Activated effector memory CD4-positive, alpha-beta T cell treated with Interleukin-2 at 50 U/mL for 16 hours (primary cell): ENCODE results near the gene CTXND1.
A peak's percentile ranks its signal among the peaks of the same experiment; 100 is the strongest.

Experiments
- DNase-seq: peaks from one replicate; pipeline ENCODE4 v3.0.0-alpha.2; 2020

CTXND1 gene

DNA sequence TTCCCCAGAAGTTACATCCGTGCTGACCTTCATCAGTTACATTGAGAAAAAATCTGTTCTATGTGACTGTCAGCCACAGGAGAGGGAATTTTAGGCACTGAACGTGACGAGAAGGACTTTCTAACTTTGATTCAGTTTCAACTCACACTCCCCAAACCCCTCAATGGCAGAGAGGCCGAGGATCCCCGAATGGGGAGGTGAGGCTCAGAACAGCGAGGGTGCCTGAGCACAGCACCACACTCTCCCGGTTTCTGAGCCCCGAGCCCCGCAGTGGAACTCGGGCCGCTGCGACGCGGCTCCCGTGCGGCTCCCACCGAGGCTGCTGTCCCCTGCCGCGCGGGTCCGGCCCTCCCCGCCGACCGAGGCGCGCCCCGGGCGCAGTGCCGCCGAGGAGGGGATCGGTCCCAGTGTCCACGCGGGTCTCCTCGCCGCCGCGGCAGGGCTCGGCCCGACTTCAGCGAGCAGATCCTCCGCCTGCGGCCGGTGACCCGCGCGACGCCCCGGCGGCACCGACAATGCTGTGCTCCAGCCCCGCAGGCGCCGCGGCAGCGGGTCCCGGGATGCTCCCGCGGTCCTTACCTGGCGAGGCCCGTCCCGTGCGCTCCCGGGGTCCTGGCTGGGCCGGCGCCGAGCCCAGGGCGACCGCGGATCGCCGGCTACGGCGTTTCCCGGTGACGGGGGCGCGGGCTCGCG lies 439 bp downstream of the CTXND1 start:
- DNase-seq, result no peak

- DNase-seq, result no peak
Observed at GRCh38 chr15:80250614-80251427, 1.2 kb downstream of the CTXND1 start.

DNA sequence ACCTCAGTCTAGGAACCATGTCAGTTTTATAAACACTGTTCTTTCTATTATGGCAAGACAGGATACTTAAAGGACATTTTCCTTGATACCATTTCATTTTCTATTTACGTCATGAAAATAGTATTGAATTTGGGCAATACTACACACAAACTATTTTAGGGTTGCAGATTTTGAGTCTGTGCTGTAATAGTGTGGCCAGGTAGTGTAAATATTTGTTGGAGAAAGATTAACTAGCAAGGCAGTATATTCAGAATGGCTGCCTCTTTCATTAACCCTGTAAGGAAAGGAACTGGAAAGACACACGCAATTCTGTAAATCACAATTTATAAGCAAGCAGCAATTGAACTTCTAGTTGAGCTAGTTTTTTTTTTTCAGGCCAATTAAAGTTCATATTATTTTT lies 2.0 kb downstream of the CTXND1 start:
- no peak for DNase-seq

- DNase-seq, result no peak
Observed at GRCh38 chr15:80247320-80247719, 4.7 kb downstream of the CTXND1 start.

DNA sequence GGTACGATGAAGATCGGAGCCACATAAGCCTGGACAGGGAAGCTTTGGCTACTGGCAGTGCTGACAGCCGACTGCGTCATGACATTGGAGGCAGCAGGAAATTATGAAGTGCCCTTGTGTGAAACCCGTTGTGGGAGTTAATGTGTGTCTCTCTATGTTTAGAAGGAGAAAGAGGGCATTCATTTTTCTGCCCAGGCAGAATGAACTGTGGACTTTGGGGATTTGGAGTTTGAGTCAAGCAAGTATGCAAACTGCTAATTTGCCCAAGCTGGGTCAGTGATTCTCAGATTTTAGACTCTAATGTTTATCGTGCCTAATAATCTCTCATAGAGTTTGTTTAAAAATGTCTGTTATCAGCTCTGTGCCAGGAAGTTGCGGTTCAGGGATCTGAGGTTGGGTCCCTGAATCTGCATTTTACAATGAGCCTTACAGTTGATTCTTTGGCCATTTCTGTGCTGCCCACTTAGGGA lies 5.6 kb downstream of the CTXND1 start:
- no peak for DNase-seq

DNA sequence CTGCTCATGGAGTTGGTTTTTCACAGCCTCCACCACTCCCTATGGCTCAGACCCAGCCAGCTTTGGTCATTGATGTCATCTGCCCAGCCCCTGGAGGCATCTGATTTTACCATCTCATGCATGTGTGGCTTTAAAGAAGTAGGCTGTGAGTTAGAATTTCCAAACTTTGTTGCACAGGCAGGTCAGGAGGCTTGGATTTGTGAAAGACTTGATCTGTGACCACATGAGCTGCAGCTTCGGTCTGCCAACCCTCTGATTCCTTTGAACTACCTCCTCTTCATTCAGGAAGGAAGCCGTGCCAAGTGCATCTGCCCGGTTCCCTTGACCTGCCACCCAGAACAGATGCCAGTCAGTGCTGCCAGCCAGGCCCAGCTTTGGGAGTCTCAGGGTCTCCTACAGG lies 9.2 kb downstream of the CTXND1 start:
- no peak for DNase-seq

GRCh38 chr15:80242132-80242769 lies 9.8 kb downstream of the CTXND1 start:
- no peak for DNase-seq

- no peak for DNase-seq
Observed at GRCh38 chr15:80241508-80241907, 10.5 kb downstream of the CTXND1 start.

- DNase-seq, result no peak
Observed at GRCh38 chr15:80240276-80240675, 11.7 kb downstream of the CTXND1 start.

DNA sequence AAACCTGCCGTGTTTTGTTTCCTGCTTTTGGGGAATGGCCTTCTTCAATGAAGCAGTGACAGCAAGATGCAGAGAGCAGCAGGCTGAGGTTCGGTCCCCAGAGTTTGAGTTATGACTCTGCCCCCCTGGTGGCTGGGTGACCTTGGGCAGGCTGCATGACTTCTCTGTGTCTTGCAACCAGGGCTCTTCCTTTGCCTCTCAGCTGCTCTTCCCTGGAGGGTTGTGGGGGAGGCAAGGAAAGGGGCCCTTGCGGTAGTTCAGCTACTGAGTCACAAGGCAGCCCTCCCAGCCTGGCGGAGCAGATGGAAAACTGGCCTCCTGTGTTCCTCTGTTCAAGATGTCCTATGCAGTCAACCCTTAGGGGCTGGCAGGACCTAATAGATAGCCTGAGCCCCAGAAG lies 17.1 kb downstream of the CTXND1 start:
- DNase-seq, result peak; percentile 7

GRCh38 chr15:80233581-80233980 lies 18.4 kb downstream of the CTXND1 start:
- no peak for DNase-seq

GRCh38 chr15:80231371-80231770 lies 20.6 kb downstream of the CTXND1 start:
- no peak for DNase-seq

DNA sequence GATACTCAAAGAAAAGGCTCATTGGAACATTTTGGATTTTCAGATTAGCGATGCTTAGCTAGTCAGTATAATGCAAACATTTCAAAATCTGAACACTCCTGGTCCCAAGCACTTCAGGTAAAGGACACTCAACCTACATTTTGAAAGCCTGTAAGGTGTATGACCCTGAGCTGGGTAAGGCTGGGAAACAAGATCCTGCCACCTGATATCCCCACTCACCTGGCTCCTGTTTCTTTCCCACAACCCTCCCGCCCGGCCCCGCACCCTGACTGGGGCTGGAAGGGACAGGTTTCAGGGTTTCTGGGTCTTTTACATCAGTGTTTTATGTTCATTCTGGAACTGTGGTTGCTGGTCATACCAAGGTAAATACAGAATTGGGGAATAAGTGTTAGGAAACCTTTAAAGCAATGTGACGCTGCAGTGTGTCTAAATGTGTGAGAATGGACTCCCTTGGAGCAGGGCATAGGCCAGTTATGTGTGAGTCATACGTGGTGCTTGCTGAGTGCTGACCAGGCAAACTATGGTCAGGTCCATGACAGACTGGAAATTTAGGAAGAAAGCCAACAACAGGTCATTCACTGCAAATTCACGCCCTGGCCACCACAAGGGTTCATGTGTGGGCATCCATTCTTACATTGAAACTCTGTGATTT lies 22.9 kb downstream of the CTXND1 start:
- no peak for DNase-seq

- DNase-seq, result no peak
Observed at GRCh38 chr15:80219955-80220354, 32.1 kb downstream of the CTXND1 start.

DNA sequence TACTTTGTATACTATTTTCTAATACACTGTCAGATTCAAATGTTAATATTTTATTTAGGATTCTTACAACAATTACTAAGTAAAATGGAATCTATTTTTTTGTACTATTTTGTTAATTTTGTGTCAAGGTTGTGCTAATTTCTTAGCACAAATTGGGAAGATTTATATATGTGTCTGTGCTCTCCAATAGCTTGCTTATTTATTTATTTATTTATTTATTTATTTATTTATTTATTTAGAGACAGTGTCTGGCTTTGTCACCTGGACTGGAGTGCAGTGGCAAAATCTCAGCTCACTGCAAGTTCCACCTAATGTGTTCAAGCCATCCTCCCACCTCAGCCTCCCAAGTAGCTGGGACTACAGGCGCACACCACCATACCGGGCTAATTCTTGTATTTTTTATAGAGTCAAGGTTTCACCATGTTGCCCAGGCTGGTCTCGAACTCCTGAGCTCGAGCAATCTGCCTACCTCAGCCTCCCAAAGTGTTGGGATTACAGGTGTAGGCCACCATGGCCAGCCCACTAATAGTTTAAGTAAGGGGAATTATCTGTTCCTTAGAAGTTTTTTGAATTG lies 34.6 kb downstream of the CTXND1 start:
- DNase-seq, result no peak

DNA sequence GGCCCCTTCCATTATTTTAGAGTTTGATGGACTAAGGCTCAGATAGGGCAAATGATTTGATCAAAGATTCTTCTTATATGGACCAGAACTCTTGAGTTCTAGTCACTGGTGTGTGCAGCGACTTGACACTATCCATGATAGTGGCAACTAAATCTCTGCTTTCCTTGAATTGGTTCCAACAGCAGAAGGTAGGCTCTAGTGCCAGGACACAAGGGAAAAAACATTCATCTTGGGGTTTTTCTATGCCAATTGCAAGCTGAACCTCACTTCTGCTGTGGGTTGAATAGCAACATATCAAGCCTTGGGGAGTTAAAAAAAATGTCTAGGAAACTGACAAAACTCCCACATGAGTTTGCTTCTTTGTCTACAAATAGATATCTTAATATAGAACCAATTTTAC lies 35.1 kb downstream of the CTXND1 start:
- no peak for DNase-seq

- no peak for DNase-seq
Observed at GRCh38 chr15:80216141-80216540, 35.9 kb downstream of the CTXND1 start.

DNA sequence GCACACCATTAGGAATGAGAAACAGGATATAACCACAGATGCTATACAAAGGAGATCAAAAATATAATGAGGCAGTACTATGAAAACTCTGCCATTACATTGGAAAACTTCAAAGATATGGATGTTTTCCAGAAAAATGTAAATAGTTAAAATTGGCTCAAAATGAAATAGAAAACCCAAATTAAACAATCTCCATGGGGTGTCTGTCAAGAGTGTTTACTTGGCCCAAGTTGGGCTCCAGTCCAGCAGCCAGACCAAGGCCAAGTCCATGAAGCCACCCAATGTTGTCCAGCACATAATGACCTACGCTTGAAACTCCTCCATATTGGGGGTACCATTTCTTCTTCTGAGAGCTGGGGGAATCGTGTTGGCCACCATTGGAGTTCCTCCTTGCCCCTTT lies 37.1 kb downstream of the CTXND1 start:
- DNase-seq, result no peak

- DNase-seq, result no peak
Observed at GRCh38 chr15:80211976-80212375, 40.0 kb downstream of the CTXND1 start.

- DNase-seq, result no peak
Observed at GRCh38 chr15:80210611-80211573, 41.1 kb downstream of the CTXND1 start.
